Suppressor macrophage treated with lipopolysaccharide for 4 hours (primary cell): ENCODE data around the gene BRCC3.

Experiments
- DNase-seq: peaks from one replicate; pipeline ENCODE4 v3.0.0-alpha.2; 2020

BRCC3 gene

GRCh38 chrX:155148724-155149537 lies 77.6 kb downstream of the BRCC3 start:
- DNase-seq, result peak; percentile 32

GRCh38 chrX:155169881-155170280 lies 98.6 kb downstream of the BRCC3 start:
- DNase-seq, result no peak
